ENCODE data around the gene MBTPS1.

Gene MBTPS1

DNA sequence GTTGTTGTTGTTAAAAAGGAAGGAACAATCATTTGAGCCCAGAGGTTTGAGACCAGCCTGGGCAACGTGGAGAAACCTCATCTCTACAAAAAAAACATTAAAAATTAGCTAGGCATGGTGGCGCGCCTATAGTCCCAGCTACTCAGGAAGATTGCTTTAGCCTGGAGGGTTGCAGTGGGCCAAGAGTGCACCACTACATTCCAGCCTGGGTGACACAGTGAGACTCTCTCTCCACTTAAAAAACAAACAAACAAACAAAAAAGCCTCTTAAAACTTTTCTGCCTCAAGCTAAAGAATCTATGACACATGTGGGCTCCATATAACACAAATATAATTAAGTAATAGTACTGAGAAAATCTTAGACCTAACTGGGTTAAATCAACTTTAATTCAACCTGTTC, 12.5 kb downstream of the MBTPS1 start:
- DNase-seq = no peak
- H3K27ac Mint-ChIP-seq = peak overlapping the region in 1 of 2 donors; percentile 51
- no peak overlapping the region for H3K4me3 Mint-ChIP-seq

DNA sequence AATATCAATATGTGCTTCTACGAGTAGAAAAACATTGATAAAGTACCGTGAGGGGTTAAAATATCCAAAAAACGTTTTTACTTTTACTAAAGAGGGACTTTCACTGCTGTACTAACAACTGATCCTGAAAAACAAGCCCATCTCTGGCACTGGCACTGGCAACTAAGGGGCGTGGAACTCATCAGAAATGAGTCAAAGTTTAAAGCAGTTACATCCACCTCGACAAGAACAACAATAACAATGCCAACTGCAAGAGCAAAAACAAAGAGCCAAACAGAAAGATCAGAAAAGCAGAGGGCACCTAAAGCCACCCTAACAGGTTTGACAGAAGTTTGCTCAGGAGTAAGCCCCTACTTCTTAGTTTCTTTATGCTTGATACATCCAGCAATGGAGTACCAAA, 13.1 kb downstream of the MBTPS1 start:
- Mint-ChIP-seq H3K9me3 (no peaks in the 10 kb centered on the region), H3K4me3 (no peak overlapping the region), H3K4me1 (ENCODE audit: low read depth in 2 of 2) (peaks cover 24 to 42% of the 10 kb centered on the region in 2 donors), H3K27ac (peak overlapping the region; percentile 38 to 62), H3K27me3 (no peaks in the 10 kb centered on the region), H3K36me3 (ENCODE audit: insufficient read depth) (peaks cover 62% of the 10 kb centered on the region)
- no peak for ATAC-seq (replicated peaks)
- no peak for DNase-seq

More for the DNA sequence above, 12.5 kb downstream of the MBTPS1 start:
- H3K36me3 Mint-ChIP-seq (ENCODE audit: insufficient read depth) = peaks cover 57% of the 10 kb centered on the region
- H3K4me1 Mint-ChIP-seq (ENCODE audit: low read depth in 2 of 2) = peaks cover 28 to 45% of the 10 kb centered on the region in 2 donors
- ATAC-seq (replicated peaks) = no peak
- no peaks in the 10 kb centered on the region for H3K27me3 Mint-ChIP-seq
- no peaks in the 10 kb centered on the region for H3K9me3 Mint-ChIP-seq

DNA sequence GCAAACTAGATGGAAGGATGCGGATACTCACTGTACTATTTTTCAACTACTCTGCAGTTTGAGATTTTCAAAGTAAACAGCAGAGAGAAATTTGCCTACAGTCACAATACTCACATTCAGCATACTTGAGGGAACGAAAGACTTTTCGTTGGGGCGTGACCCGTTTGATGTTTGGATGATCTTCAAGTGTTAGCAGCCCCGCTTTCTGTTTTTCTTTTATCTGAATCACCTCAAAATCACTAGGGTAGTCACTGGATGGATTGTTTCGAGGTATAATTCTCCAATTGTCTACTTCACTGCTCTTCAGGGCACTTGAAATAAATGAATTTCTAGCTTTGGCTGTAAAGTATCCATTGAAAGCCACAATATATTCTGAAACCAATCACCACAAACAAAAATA, 17.8 kb downstream of the MBTPS1 start:
- Mint-ChIP-seq H3K36me3 (ENCODE audit: insufficient read depth) (peaks cover 74% of the 10 kb centered on the region), H3K27ac (no peak overlapping the region), H3K9me3 (no peaks in the 10 kb centered on the region), H3K4me1 (ENCODE audit: low read depth in 2 of 2) (peaks cover 11 to 20% of the 10 kb centered on the region in 2 donors), H3K27me3 (no peaks in the 10 kb centered on the region), H3K4me3 (no peak overlapping the region)
- ATAC-seq (replicated peaks) (no peak), DNase-seq (no peak)

DNA sequence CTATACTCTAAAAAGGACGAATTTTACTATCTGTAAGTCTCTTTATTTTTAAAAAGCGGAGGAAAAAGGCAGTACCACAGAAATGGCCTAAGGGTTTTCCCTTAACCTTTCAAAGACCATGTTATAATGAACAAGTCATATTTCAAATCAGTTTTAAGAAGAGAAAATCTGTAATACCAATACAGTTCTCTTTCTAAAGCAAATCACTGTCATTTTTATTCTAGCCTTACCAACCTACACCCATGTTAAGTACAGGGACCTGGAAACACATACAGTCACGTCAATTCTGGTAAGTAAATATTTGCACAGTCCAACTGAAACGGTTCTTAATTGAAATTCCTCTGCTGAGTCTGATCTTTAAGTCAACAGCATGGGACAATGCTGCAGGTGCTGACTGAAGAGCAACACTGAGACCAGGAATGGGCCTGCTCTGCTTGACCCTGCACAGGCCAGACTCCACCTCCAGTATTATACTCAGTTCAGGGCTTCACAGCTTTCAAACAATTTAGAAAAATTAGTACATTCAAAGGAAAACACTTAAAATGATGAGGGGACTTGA, 20.2 kb downstream of the MBTPS1 start:
- H3K27me3 Mint-ChIP-seq = no peaks in the 10 kb centered on the region
- no peak overlapping the region for H3K27ac Mint-ChIP-seq
- no peak overlapping the region for H3K4me3 Mint-ChIP-seq
- peaks cover 0 to 5% of the 10 kb centered on the region in 2 donors for H3K4me1 Mint-ChIP-seq (ENCODE audit: low read depth in 2 of 2)
- ATAC-seq (replicated peaks) = no peak
- no peaks in the 10 kb centered on the region for H3K9me3 Mint-ChIP-seq
- DNase-seq = no peak
- H3K36me3 Mint-ChIP-seq (ENCODE audit: insufficient read depth) = peaks cover 91% of the 10 kb centered on the region

DNA sequence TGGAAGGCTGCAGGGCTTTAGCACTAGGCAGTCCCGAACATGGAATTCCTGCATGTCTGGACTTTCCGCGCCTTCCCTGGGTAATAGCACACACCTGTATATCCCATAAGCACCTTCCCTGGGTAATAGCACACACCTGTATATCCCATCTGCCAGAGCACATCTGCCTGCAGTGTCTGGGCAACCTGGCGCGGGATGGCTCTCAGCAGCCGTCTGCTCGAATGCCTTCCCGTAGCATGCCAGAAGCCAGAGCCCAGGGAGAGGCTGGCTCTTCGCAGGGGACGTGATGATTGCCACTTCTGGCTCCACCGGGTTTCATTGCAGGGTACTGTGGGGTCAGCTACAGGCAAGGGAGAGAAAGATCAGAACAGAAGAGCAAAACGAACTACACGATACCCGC, 21.3 kb downstream of the MBTPS1 start:
- no peak overlapping the region for H3K27ac Mint-ChIP-seq
- no peak for DNase-seq
- peaks cover 0 to 5% of the 10 kb centered on the region in 2 donors for H3K4me1 Mint-ChIP-seq (ENCODE audit: low read depth in 2 of 2)
- no peak for ATAC-seq (replicated peaks)
- H3K36me3 Mint-ChIP-seq (ENCODE audit: insufficient read depth) = peaks cover 91% of the 10 kb centered on the region
- no peaks in the 10 kb centered on the region for H3K9me3 Mint-ChIP-seq
- H3K27me3 Mint-ChIP-seq = no peaks in the 10 kb centered on the region
- H3K4me3 Mint-ChIP-seq = no peak overlapping the region

DNA sequence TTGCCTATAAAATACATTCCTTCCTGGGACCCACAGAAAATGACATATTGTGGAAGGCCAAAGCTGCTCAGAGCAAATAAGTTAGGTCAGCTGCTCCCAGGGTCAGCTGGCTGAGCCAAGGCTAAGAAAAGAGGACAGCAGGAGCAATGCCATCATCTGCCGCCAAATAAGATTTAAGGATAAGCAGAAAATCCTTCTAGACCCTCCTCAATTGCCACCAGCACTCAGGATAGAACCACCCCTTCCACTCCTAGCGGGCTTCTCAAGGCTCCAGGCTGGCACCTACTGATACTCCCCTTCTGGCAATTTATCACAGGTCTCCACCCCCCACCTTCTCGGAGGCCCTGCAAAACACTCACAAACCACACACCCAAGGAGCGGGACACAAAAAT, 22.9 kb downstream of the MBTPS1 start:
- H3K9me3 Mint-ChIP-seq = no peaks in the 10 kb centered on the region
- peaks cover 91% of the 10 kb centered on the region for H3K36me3 Mint-ChIP-seq (ENCODE audit: insufficient read depth)
- DNase-seq (no peak), ATAC-seq (replicated peaks) (no peak)
- H3K27ac Mint-ChIP-seq = peak overlapping the region in 1 of 2 donors; percentile 53
- no peaks in the 10 kb centered on the region for H3K27me3 Mint-ChIP-seq
- peaks cover 3 to 5% of the 10 kb centered on the region in 2 donors for H3K4me1 Mint-ChIP-seq (ENCODE audit: low read depth in 2 of 2)
- H3K4me3 Mint-ChIP-seq = no peak overlapping the region

DNA sequence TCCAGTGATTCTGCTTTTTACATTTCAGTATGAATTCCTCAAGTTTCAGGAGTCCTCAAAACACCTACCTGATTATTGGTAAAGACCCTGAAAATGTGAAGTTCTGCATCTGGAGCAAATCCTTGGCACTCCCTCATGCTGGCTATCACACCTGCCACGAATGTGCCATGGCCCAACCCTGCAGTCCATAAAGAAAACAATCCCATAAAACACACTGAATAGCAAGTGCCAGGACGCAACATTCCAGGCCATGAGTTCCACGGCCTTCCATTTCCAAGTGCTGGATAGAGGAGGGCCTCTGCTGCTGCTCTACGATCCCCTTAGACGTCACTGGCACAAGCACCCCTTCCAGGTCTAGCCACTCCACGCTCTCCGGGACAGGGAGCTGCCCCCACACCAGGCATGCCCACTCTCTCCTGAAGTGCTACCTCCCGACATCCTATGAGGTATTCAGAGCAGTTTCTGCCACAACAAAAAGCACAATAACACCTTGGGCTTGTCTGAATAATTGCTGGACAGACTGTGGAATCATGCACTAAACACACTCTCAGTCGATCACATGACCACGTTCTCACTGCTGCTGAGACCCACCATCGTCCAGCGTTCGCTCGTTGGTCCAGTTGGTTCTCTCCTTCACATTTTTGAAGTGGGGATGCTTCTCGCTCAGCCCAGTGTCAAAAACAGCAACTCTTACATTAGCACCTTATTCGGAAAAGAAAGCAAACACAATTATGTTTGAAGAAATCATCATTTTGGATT, 23.4 kb downstream of the MBTPS1 start:
- DNase-seq (no peak), ATAC-seq (replicated peaks) (no peak)
- Mint-ChIP-seq H3K27me3 (no peaks in the 10 kb centered on the region), H3K4me3 (no peak overlapping the region), H3K27ac (no peak overlapping the region), H3K4me1 (ENCODE audit: low read depth in 2 of 2) (peaks cover 9 to 11% of the 10 kb centered on the region in 2 donors), H3K9me3 (no peaks in the 10 kb centered on the region), H3K36me3 (ENCODE audit: insufficient read depth) (peaks cover 93% of the 10 kb centered on the region)

DNA sequence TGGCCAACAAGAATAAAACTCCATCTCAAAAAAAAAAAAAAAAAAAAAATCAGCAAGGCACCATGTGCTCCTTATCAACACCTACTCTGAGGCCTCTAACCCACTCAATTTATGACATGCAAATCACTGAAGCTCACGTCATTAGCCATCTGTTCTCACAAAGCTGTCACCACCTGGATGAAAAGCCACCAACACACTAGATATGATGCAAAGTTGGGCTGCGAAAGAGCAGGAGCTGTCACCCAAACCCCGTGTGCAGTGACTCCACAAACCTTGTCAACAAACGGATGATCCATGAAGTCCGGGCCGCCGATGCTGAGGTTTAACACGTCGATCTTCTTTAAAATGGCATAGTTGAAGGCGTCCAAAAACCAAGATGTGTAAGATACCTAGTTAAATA, 25.3 kb downstream of the MBTPS1 start:
- no peak overlapping the region for H3K4me3 Mint-ChIP-seq
- H3K9me3 Mint-ChIP-seq = no peaks in the 10 kb centered on the region
- H3K27me3 Mint-ChIP-seq = no peaks in the 10 kb centered on the region
- no peak overlapping the region for H3K27ac Mint-ChIP-seq
- peaks cover 15 to 20% of the 10 kb centered on the region in 2 donors for H3K4me1 Mint-ChIP-seq (ENCODE audit: low read depth in 2 of 2)
- H3K36me3 Mint-ChIP-seq (ENCODE audit: insufficient read depth) = peaks cover 92% of the 10 kb centered on the region
- DNase-seq = no peak
- no peak for ATAC-seq (replicated peaks)

DNA sequence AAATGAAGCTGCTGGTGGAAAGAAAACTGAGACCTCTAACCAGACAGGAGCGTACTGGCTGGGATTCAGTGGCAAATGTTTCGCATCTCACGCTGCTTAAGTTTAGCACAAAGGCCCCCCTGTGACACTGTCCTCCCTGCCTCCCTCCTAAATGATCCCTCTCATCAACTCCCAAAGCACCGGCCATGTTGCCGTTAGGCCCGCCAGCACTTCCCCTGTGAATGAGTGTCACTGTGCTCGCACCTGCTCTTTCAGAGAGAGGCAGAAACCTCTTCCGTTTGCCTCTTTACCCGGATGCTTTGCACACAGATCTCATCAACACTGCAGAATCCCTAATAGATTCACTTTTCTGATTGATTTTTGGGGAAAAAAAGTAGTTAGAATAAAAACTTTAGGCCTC, 26.5 kb downstream of the MBTPS1 start:
- peaks cover 19 to 27% of the 10 kb centered on the region in 2 donors for H3K4me1 Mint-ChIP-seq (ENCODE audit: low read depth in 2 of 2)
- no peaks in the 10 kb centered on the region for H3K27me3 Mint-ChIP-seq
- peak overlapping the region in 1 of 2 donors; percentile 79 for H3K27ac Mint-ChIP-seq
- H3K36me3 Mint-ChIP-seq (ENCODE audit: insufficient read depth) = peaks cover 93% of the 10 kb centered on the region
- ATAC-seq (replicated peaks) (no peak), DNase-seq (no peak)
- H3K4me3 Mint-ChIP-seq = no peak overlapping the region
- H3K9me3 Mint-ChIP-seq = no peaks in the 10 kb centered on the region

DNA sequence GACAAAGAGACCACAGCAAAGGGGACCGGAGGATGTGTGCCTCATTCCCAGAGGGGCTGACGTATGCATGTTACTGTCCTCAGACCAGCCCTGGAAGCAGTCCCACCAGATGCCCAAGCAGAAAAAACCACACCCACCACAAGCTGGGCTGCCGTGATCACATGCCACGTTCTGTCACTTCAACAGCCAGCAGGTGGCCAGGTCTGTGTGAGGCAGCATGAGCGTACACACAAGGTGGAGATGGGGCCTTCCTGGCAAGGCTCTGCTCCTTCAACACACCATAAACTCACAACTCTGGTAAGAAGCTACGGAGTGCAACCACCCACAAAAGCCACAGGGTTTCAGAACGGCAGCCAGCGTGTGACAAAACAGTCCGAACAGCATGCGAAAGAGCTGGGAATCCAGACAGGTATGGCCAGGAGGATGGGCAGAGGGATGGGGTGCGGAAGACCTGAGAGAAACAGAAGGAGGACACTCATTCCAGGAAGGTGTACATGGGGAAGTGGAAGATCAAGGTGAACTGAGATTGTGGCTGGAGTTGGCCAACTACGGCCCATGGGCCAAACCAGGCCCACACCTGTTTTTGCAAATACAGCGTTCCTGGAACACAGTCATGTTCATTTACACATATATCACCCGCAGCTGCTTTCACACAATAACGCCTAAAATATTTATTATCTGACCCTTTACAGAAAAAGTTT, 27.9 kb downstream of the MBTPS1 start:
- H3K36me3 Mint-ChIP-seq (ENCODE audit: insufficient read depth) = peaks cover 87% of the 10 kb centered on the region
- H3K27ac Mint-ChIP-seq = peak overlapping the region; percentile 79 to 81
- H3K4me3 Mint-ChIP-seq = no peak overlapping the region
- ATAC-seq (replicated peaks) (peak; percentile 60), DNase-seq (peak; percentile 14 to 38 (median 21))
- H3K27me3 Mint-ChIP-seq = no peaks in the 10 kb centered on the region
- no peaks in the 10 kb centered on the region for H3K9me3 Mint-ChIP-seq
- peaks cover 23 to 32% of the 10 kb centered on the region in 2 donors for H3K4me1 Mint-ChIP-seq (ENCODE audit: low read depth in 2 of 2)

DNA sequence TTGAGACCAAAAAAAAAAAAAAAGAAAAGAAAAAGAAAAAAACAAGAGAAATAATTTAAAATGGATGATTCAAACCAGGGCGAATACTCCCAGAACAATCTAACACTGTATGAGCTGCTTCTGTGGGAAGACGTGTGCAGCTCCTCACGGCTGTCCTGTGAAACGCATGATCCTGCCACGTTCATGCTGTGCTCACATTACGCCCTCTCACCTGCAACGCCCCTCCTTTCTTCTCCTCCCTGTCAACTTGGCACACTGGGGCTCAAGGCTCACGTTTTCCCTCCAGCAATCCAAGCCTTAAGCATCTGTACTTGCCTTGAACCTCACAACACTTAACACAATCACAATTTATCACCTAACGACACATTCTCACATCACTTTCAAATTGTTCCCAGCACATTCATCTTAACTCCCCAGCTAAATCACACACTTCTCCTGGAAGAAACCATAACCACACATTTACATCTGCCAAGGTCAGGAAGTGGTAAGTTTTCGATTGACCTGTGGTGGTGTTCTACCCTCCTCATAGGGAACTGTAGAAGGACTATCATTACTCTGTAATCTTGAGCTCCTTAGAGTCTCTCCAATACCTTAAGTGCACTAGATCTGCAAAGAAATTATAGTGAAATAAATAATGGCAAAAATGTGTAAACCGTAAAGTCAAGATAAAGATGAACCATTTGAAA, 29.1 kb downstream of the MBTPS1 start:
- Mint-ChIP-seq H3K27me3 (no peaks in the 10 kb centered on the region), H3K36me3 (ENCODE audit: insufficient read depth) (peaks cover 82% of the 10 kb centered on the region), H3K4me3 (no peak overlapping the region), H3K27ac (no peak overlapping the region), H3K4me1 (ENCODE audit: low read depth in 2 of 2) (peaks cover 23 to 32% of the 10 kb centered on the region in 2 donors), H3K9me3 (no peaks in the 10 kb centered on the region)
- DNase-seq = no peak
- ATAC-seq (replicated peaks) = no peak

DNA sequence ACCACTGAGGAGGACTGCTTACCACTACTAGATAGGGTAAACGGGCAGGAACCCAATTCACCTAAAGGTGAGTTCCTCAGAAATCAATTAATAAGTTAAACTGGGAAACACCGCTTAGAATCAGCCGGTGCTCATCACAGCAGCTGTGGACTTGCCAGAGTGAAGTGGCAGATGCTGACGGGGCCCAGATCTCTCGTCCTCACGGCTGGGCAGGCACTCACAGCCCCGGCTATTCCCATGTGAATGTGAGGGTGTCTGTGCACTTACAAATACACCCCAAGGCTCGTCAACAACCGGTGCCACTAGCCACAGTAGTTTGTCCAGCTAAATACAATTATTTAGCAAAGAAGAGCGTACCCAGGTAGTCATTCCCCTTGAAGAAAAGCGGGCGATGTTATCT, 29.7 kb downstream of the MBTPS1 start:
- no peak overlapping the region for H3K4me3 Mint-ChIP-seq
- H3K27ac Mint-ChIP-seq = no peak overlapping the region
- peaks cover 23 to 32% of the 10 kb centered on the region in 2 donors for H3K4me1 Mint-ChIP-seq (ENCODE audit: low read depth in 2 of 2)
- peaks cover 77% of the 10 kb centered on the region for H3K36me3 Mint-ChIP-seq (ENCODE audit: insufficient read depth)
- no peak for DNase-seq
- no peak for ATAC-seq (replicated peaks)
- H3K27me3 Mint-ChIP-seq = no peaks in the 10 kb centered on the region
- no peaks in the 10 kb centered on the region for H3K9me3 Mint-ChIP-seq

DNA sequence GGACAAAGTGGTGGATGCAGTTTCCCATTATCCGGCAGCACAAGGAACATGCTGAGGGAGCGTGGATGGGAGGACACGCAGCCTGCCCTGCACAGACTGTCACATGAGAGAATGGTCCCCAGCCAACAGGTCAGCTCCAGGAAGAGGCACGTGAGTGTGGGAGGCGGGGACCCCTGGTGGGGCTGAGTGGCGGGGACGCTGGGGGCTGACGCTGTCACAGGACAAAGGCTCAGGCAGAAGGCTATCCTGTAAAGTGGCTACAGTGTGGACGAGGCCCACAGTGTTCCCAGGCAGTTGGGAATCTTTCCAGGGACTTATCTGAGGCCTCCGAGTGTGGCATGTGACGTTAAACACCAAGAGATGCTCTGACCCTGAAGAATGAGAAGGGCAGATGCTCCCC, 30.4 kb downstream of the MBTPS1 start:
- Mint-ChIP-seq H3K27ac (peak overlapping the region in 1 of 2 donors; percentile 18), H3K9me3 (no peaks in the 10 kb centered on the region), H3K4me3 (no peak overlapping the region), H3K36me3 (ENCODE audit: insufficient read depth) (peaks cover 77% of the 10 kb centered on the region), H3K4me1 (ENCODE audit: low read depth in 2 of 2) (peaks cover 23 to 32% of the 10 kb centered on the region in 2 donors), H3K27me3 (no peaks in the 10 kb centered on the region)
- DNase-seq (no peak), ATAC-seq (replicated peaks) (no peak)
